DND-41 (cell line): ENCODE data around the gene KIF22.

Experiments used
- ATAC-seq: fragments of 200-7000 bp; cut with Tn5 transposase; 3 replicates; pipeline ENCODE4 v1.9.1; 2021; ENCODE audit warnings: low read depth; ENCODE audit not compliant: insufficient read depth
- DNase-seq: peaks from one replicate; pipeline ENCODE4 v3.0.0-alpha.2; 2020
- H2AFZ ChIP-seq: 2 replicates; pipeline ENCODE4 v1.6.0; 2012; ENCODE audit warnings: low read depth, low read length
- H3K27ac ChIP-seq: 2 replicates; pipeline ENCODE4 v1.5.1; 2012; ENCODE audit warnings: low read length, inconsistent platforms
- H3K27me3 ChIP-seq: fragments of 200-600 bp; sonication (generic); 2 replicates; pipeline ENCODE4 v1.6.0; 2012; ENCODE audit warnings: low read length, mild to moderate bottlenecking, inconsistent platforms; ENCODE audit not compliant: insufficient read depth, poor library complexity
- H3K36me3 ChIP-seq: 2 replicates; pipeline ENCODE4 v1.5.1; 2012; ENCODE audit warnings: low read length, inconsistent platforms; ENCODE audit not compliant: insufficient read depth
- H3K4me1 ChIP-seq: 2 replicates; pipeline ENCODE4 v1.5.1; 2012; ENCODE audit warnings: mild to moderate bottlenecking, low read length; ENCODE audit not compliant: insufficient read depth
- H3K4me2 ChIP-seq: 2 replicates; pipeline ENCODE4 v1.6.0; 2012; ENCODE audit warnings: mild to moderate bottlenecking, moderate library complexity, low read length, inconsistent platforms; ENCODE audit not compliant: insufficient read depth
- H3K4me3 ChIP-seq, 2 experiments: fragments of 200-600 bp in 1 of 2; shearing (Covaris generic) in 1 of 2; 2 replicates each; pipeline ENCODE4 v1.5.1; 2012 to 2016; ENCODE audit warnings: inconsistent platforms in 2 of 2, low read length in 2 of 2, mild to moderate bottlenecking in 2 of 2, low read depth in 1 of 2, moderate library complexity in 1 of 2
- H3K79me2 ChIP-seq: 2 replicates; pipeline ENCODE4 v1.6.0; 2012; ENCODE audit warnings: low read length, inconsistent platforms; ENCODE audit not compliant: insufficient read depth
- H3K9ac ChIP-seq: 2 replicates; pipeline ENCODE4 v1.6.0; 2012; ENCODE audit warnings: low read depth, mild to moderate bottlenecking, inconsistent platforms, low read length, moderate library complexity
- H3K9me3 ChIP-seq: 2 replicates; pipeline ENCODE4 v1.5.1; 2012; ENCODE audit warnings: low read length, moderate library complexity, mild to moderate bottlenecking, inconsistent platforms; ENCODE audit not compliant: insufficient read depth, severe bottlenecking
- H4K20me1 ChIP-seq: 2 replicates; pipeline ENCODE4 v1.6.0; 2012; ENCODE audit warnings: low read length; ENCODE audit not compliant: insufficient read depth
- CTCF ChIP-seq: IDR thresholded peaks from 2 replicates; pipeline ENCODE4 v1.5.1; 2012; ENCODE audit warnings: borderline replicate concordance, low read length, moderate library complexity, mild to moderate bottlenecking; ENCODE audit not compliant: poor library complexity, severe bottlenecking; ENCODE audit errors: extremely low read depth
- EZH2 ChIP-seq: IDR thresholded peaks from 3 replicates; pipeline ENCODE4 v1.6.1; 2012; ENCODE audit warnings: borderline replicate concordance, low read depth, mild to moderate bottlenecking, moderate library complexity, low read length, inconsistent platforms; ENCODE audit not compliant: severe bottlenecking

Gene KIF22

DNA sequence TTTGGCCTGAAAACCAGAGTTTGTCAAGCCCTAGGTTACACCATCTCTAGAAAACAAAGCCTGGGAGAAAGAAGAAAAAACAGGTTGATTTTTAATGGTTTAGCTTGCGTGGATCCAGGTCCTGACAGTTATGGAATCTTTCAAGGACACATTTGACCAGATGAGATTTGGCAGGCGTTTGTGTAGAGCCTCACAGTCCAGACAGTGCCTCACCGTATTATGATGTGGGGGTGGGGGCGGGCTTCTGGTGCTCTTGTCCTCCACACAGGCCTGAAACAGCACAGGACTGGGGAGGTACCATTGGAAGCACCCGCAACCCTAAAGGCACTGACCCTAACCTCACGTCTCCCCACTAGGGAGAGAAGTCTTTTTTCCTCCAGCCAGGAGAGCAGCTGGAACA is 49.3 kb downstream of the KIF22 start:
- Histone ChIP-seq H3K36me3 (no peaks in the 10 kb centered on the region), H4K20me1 (no peaks in the 10 kb centered on the region), H3K4me1 (no peaks in the 10 kb centered on the region), H3K9me3 (no peaks in the 10 kb centered on the region), H3K79me2 (no peaks in the 10 kb centered on the region), H3K27me3 (no peaks in the 10 kb centered on the region), H2AFZ (no peak overlapping the region), H3K4me2 (no peak overlapping the region), H3K9ac (no peak overlapping the region), H3K4me3 (no peak overlapping the region), H3K27ac (no peak overlapping the region)
- ATAC-seq (no peak), DNase-seq (no peak)
- TF ChIP-seq EZH2 (no peak), CTCF (no peak)

- H3K27me3 ChIP-seq, result no peaks in the 10 kb centered on the region
- no peaks in the 10 kb centered on the region for H3K79me2 ChIP-seq
- no peak overlapping the region for H3K4me2 ChIP-seq
- H3K9ac ChIP-seq, result no peak overlapping the region
- no peak overlapping the region for H2AFZ ChIP-seq
- DNase-seq (no peak), ATAC-seq (no peak)
- H3K4me3 ChIP-seq, result no peak overlapping the region
- H3K36me3 ChIP-seq, result no peaks in the 10 kb centered on the region
- no peaks in the 10 kb centered on the region for H3K4me1 ChIP-seq
- no peaks in the 10 kb centered on the region for H4K20me1 ChIP-seq
- H3K27ac ChIP-seq, result no peak overlapping the region
- no peak for TF ChIP-seq EZH2
- TF ChIP-seq CTCF, result no peak
- no peaks in the 10 kb centered on the region for H3K9me3 ChIP-seq
These were observed 49.7 kb downstream of the KIF22 start for GRCh38 chr16:29840240-29840639.

DNA sequence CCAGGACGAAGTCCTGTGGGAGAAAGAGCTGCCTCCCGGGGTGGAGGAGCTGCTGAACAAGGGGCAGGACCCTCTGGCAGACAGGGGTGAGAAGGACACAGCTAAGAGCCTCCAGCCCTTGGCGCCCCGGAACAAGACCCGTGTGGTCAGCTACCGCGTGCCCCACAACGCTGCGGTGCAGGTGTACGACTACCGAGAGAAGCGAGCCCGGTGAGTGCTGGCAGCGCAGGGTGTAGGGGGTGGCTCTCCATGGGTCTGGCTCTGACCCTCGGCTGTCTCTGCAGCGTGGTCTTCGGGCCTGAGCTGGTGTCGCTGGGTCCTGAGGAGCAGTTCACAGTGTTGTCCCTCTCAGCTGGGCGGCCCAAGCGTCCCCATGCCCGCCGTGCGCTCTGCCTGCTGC is 51.1 kb downstream of the KIF22 start:
- TF ChIP-seq EZH2 (no peak), CTCF (no peak)
- Histone ChIP-seq H4K20me1 (no peaks in the 10 kb centered on the region), H2AFZ (no peak overlapping the region), H3K36me3 (no peaks in the 10 kb centered on the region), H3K79me2 (no peaks in the 10 kb centered on the region), H3K4me3 (no peak overlapping the region), H3K9me3 (no peaks in the 10 kb centered on the region), H3K27me3 (no peaks in the 10 kb centered on the region), H3K27ac (no peak overlapping the region), H3K4me2 (no peak overlapping the region), H3K9ac (no peak overlapping the region), H3K4me1 (no peaks in the 10 kb centered on the region)
- no peak for DNase-seq
- ATAC-seq, result no peak
